OCI-LY7 (cell line): ENCODE data around the gene WASF3. TPM values are rescaled to one million over a fixed set of nuclear protein-coding genes. Genes with fewer than 3 reads are reported as not detected.

Source experiments
- BruUV-seq: library from RNA; stranded (reverse); fragments of 400-500 nt; replicated peaks from 2 replicates; lab custom pipeline; 2021; lab: Mats Ljungman, UMichigan
- CTCF ChIA-PET: fragments of 300-600 bp; sonication (Branson Sonifier 250); formaldehyde crosslinking; loops from one replicate; lab custom pipeline; 2022; ENCODE audit warnings: antibody characterized with exemption; ENCODE audit not compliant: unreplicated experiment; lab: Charles Lee
- POLR2A ChIA-PET: fragments of 300-600 bp; sonication (Branson Sonifier 250); formaldehyde crosslinking; loops from one replicate; lab custom pipeline; 2022; ENCODE audit warnings: antibody characterized with exemption; lab: Charles Lee
- DNase-seq: peaks from one replicate; pipeline ENCODE4 v3.0.0-alpha.2; 2015; ENCODE audit warnings: low spot score
- H2AFZ ChIP-seq: fragments of 200-600 bp; sonication (generic), shearing (Covaris generic); 2 replicates; pipeline ENCODE4 v1.6.1; 2014; ENCODE audit warnings: mild to moderate bottlenecking, antibody characterized with exemption, low read length, moderate library complexity
- H3K27ac ChIP-seq: fragments of 200-600 bp; sonication (generic); 2 replicates; pipeline ENCODE4 v1.5.1; 2014; ENCODE audit warnings: mixed run types, low read depth, mild to moderate bottlenecking, moderate library complexity, low read length, inconsistent platforms; ENCODE audit not compliant: poor library complexity, severe bottlenecking
- H3K36me3 ChIP-seq: fragments of 200-600 bp; sonication (generic); 2 replicates; pipeline ENCODE4 v1.6.1; 2014; ENCODE audit warnings: mild to moderate bottlenecking, antibody characterized with exemption, low read length, moderate library complexity, mixed read lengths; ENCODE audit not compliant: insufficient read depth
- H3K4me1 ChIP-seq: fragments of 200-600 bp; sonication (generic); 2 replicates; pipeline ENCODE4 v1.5.1; 2014; ENCODE audit warnings: mild to moderate bottlenecking, low read length; ENCODE audit not compliant: insufficient read depth, poor library complexity, severe bottlenecking
- H3K4me2 ChIP-seq: fragments of 200-600 bp; sonication (generic); 2 replicates; pipeline ENCODE4 v1.6.1; 2014; ENCODE audit warnings: mild to moderate bottlenecking, low read length
- H3K4me3 ChIP-seq: fragments of 200-600 bp; sonication (generic); 2 replicates; pipeline ENCODE4 v1.5.1; 2014; ENCODE audit warnings: mild to moderate bottlenecking, low read depth, low read length; ENCODE audit not compliant: poor library complexity, severe bottlenecking
- H3K79me2 ChIP-seq: fragments of 200-600 bp; sonication (generic); 2 replicates; pipeline ENCODE4 v1.6.1; 2016; ENCODE audit warnings: low read depth, mild to moderate bottlenecking, low read length, moderate library complexity, mixed read lengths; ENCODE audit not compliant: insufficient read depth
- H3K9me2 ChIP-seq: fragments of 200-600 bp; sonication (generic); 2 replicates; pipeline ENCODE4 v1.6.1; 2016; ENCODE audit warnings: mild to moderate bottlenecking, low read length, mixed read lengths; ENCODE audit not compliant: insufficient read depth
- H3K9me3 ChIP-seq: fragments of 200-600 bp; sonication (generic); 2 replicates; pipeline ENCODE4 v1.6.1; 2014; ENCODE audit warnings: mild to moderate bottlenecking, mixed run types, low read length, mixed read lengths
- H4K20me1 ChIP-seq: fragments of 200-600 bp; sonication (generic); 2 replicates; pipeline ENCODE4 v1.6.1; 2014; ENCODE audit warnings: mild to moderate bottlenecking, antibody characterized with exemption, low read length, moderate library complexity, mixed read lengths; ENCODE audit not compliant: insufficient read depth
- CTCF ChIP-seq: fragments of 200-600 bp; sonication (generic); conservative IDR thresholded peaks from 2 replicates; pipeline ENCODE4 v1.5.1; 2014; ENCODE audit warnings: mild to moderate bottlenecking, antibody characterized with exemption, low read length, moderate library complexity, mixed read lengths
- EZH2phosphoT487 ChIP-seq: fragments of 200-600 bp; sonication (generic); IDR thresholded peaks from 2 replicates; pipeline ENCODE4 v1.6.1; 2018; ENCODE audit warnings: low read depth, borderline replicate concordance, mild to moderate bottlenecking, mixed run types, antibody characterized with exemption, low read length, moderate library complexity, mixed read lengths
- intact Hi-C: fragments of 100-400 bp; cut with micrococcal nuclease; formaldehyde crosslinking; loops from one replicate; pipeline ENCODE4 v1.10.0; 2022; ENCODE audit not compliant: unreplicated experiment
- total RNA-seq, 2 experiments: library from RNA; depleted of rRNA in 1 of 2; stranded (reverse); fragments of >200 nt in 1 of 2; shearing (Covaris generic) in 1 of 2; gene quantifications; 2 replicates each; pipeline ENCODE4 v1.2.3, GENCODE V29; 2014 to 2022

The WASF3 gene
- total RNA-seq, 2 experiments from 2014 or later = 0.17 to 0.19 TPM

GRCh38 chr13:26679411-26680122, 122.1 kb downstream of the WASF3 start:
- BruUV-seq = no TSS peak
- ChIA-PET POLR2A (interaction anchor here (0.7 kb wide), 1 partner anchor 23 kb away, joined by 4 read pairs; no protein-coding TSS in a partner anchor), CTCF (no interaction called here)
- no peak overlapping the region for H2AFZ ChIP-seq
- intact Hi-C loops = no loop called here
- no peak overlapping the region for H3K4me3 ChIP-seq
- no peaks in the 10 kb centered on the region for H3K4me1 ChIP-seq
- H3K36me3 ChIP-seq = no peaks in the 10 kb centered on the region
- no peak for DNase-seq
- H3K4me2 ChIP-seq = no peak overlapping the region
- H3K9me2 ChIP-seq = no peaks in the 10 kb centered on the region
- H4K20me1 ChIP-seq = no peaks in the 10 kb centered on the region
- no peaks in the 10 kb centered on the region for H3K9me3 ChIP-seq
- H3K27ac ChIP-seq = no peak overlapping the region
- H3K79me2 ChIP-seq = no peaks in the 10 kb centered on the region
- TF ChIP-seq EZH2phosphoT487 (no peak), CTCF (no peak)

- POLR2A ChIA-PET = no interaction called here
- H3K4me2 ChIP-seq = no peak overlapping the region
- no peaks in the 10 kb centered on the region for H3K4me1 ChIP-seq
- intact Hi-C loops = no loop called here
- no peaks in the 10 kb centered on the region for H3K36me3 ChIP-seq
- CTCF ChIA-PET = no interaction called here
- H3K27ac ChIP-seq = no peak overlapping the region
- H2AFZ ChIP-seq = no peak overlapping the region
- no peak for TF ChIP-seq CTCF
- TF ChIP-seq EZH2phosphoT487 = no peak
- no peak overlapping the region for H3K4me3 ChIP-seq
- no TSS peak for BruUV-seq
- no peaks in the 10 kb centered on the region for H3K79me2 ChIP-seq
- no peaks in the 10 kb centered on the region for H3K9me2 ChIP-seq
- H4K20me1 ChIP-seq = no peaks in the 10 kb centered on the region
- no peak for DNase-seq
- no peaks in the 10 kb centered on the region for H3K9me3 ChIP-seq
Measured at GRCh38 chr13:26680123-26680450, 122.6 kb downstream of the WASF3 start.

GRCh38 chr13:26680572-26680971, 123.1 kb downstream of the WASF3 start:
- DNase-seq = no peak
- no peaks in the 10 kb centered on the region for H3K9me2 ChIP-seq
- no peaks in the 10 kb centered on the region for H3K36me3 ChIP-seq
- no peak overlapping the region for H3K27ac ChIP-seq
- CTCF ChIA-PET = no interaction called here
- H4K20me1 ChIP-seq = no peaks in the 10 kb centered on the region
- no peak overlapping the region for H3K4me2 ChIP-seq
- H3K79me2 ChIP-seq = no peaks in the 10 kb centered on the region
- BruUV-seq = no TSS peak
- no peak overlapping the region for H3K4me3 ChIP-seq
- no peaks in the 10 kb centered on the region for H3K9me3 ChIP-seq
- POLR2A ChIA-PET = no interaction called here
- intact Hi-C loops = no loop called here
- no peak overlapping the region for H2AFZ ChIP-seq
- no peaks in the 10 kb centered on the region for H3K4me1 ChIP-seq
- TF ChIP-seq EZH2phosphoT487 = no peak
- TF ChIP-seq CTCF = no peak
